Activated CD4-positive, alpha-beta T cell treated with anti-CD3 and anti-CD28 coated beads, Interleukin-2, amount 50 U/mL, for 24 hours (primary cell): ENCODE results near the gene C5AR2.
"Not testable (repeated sequence)": the region's sequence is repeated elsewhere in the genome, so short reads cannot be mapped to it uniquely, and the experiment has no call there.

Experiments used
- DNase-seq, 2 donors: peaks; one replicate each; pipeline ENCODE4 v3.0.0-alpha.2; 2020; ENCODE audit warnings: low read depth in 1 of 2, low spot score in 1 of 2

C5AR2 gene

GRCh38 chr19:47331931-47332547 lies at the start of gene C5AR2:
C5AR2 (plus strand) TSS chr19:47332175; CDS start chr19:47340800, 8,625 bp downstream.
- no peak for DNase-seq

GRCh38 chr19:47283405-47284059 lies 48.4 kb upstream of the C5AR2 start:
- DNase-seq = no peak

- peak in 1 of 2 donors; percentile 65 for DNase-seq
These were observed 47.6 kb upstream of the C5AR2 start for GRCh38 chr19:47284324-47284899.

GRCh38 chr19:47296036-47296435 lies 35.9 kb upstream of the C5AR2 start:
- DNase-seq = peak; percentile 26 to 88

GRCh38 chr19:47300867-47301266 lies 31.1 kb upstream of the C5AR2 start:
- not testable (repeated sequence) for DNase-seq

GRCh38 chr19:47302249-47302648 lies 29.7 kb upstream of the C5AR2 start:
- no peak for DNase-seq

- DNase-seq = no peak
These were observed 28.0 kb upstream of the C5AR2 start for GRCh38 chr19:47303966-47304365.

GRCh38 chr19:47305309-47305751 lies 26.6 kb upstream of the C5AR2 start:
- DNase-seq = peak; percentile 21 to 35

GRCh38 chr19:47306303-47306702 lies 25.7 kb upstream of the C5AR2 start:
- no peak for DNase-seq

- DNase-seq = no peak
These were observed 22.9 kb upstream of the C5AR2 start for GRCh38 chr19:47309038-47309437.

GRCh38 chr19:47309608-47310007 lies 22.4 kb upstream of the C5AR2 start, which contains the start of gene C5AR1:
C5AR1 (plus strand) TSS chr19:47309861; CDS start chr19:47309896, 35 bp downstream.
- DNase-seq = no peak

- DNase-seq = no peak
These were observed 21.7 kb upstream of the C5AR2 start for GRCh38 chr19:47310323-47310722.

GRCh38 chr19:47310819-47311218 lies 21.2 kb upstream of the C5AR2 start:
- no peak for DNase-seq

- no peak for DNase-seq
These were observed 19.5 kb upstream of the C5AR2 start for GRCh38 chr19:47312366-47313006.

- no peak for DNase-seq
These were observed 18.1 kb upstream of the C5AR2 start for GRCh38 chr19:47313754-47314295.

GRCh38 chr19:47315125-47315821 lies 16.7 kb upstream of the C5AR2 start:
- DNase-seq = peak in 1 of 2 donors; percentile 5

GRCh38 chr19:47316513-47316912 lies 15.5 kb upstream of the C5AR2 start:
- DNase-seq = no peak

- DNase-seq = no peak
These were observed 11.8 kb upstream of the C5AR2 start for GRCh38 chr19:47319923-47320871.

GRCh38 chr19:47321630-47322029 lies 10.3 kb upstream of the C5AR2 start:
- no peak for DNase-seq

- no peak for DNase-seq
These were observed 9.9 kb upstream of the C5AR2 start for GRCh38 chr19:47322058-47322457.
